SU-DHL-6 (cell line): ENCODE results near the gene EDRF1.

ENCODE experiments used
- H2AFZ ChIP-seq: fragments of 200-600 bp; sonication (generic); 2 replicates; pipeline ENCODE4 v1.6.1; 2014; ENCODE audit warnings: low read depth, mild to moderate bottlenecking, moderate library complexity, mixed read lengths, antibody characterized with exemption, low read length; ENCODE audit not compliant: severe bottlenecking
- H3F3A ChIP-seq: fragments of 200-600 bp; shearing (Covaris generic); 2 replicates; pipeline ENCODE4 v1.6.0; 2016; ENCODE audit warnings: antibody characterized with exemption, mild to moderate bottlenecking; ENCODE audit not compliant: insufficient read depth
- H3K27ac ChIP-seq: fragments of 200-600 bp; sonication (generic); 2 replicates; pipeline ENCODE4 v1.5.1; 2016; ENCODE audit warnings: low read depth, mild to moderate bottlenecking, low read length, moderate library complexity, mixed read lengths
- H3K27me3 ChIP-seq: fragments of 200-600 bp; sonication (generic), shearing (Covaris generic); 2 replicates; pipeline ENCODE4 v1.6.0; 2014; ENCODE audit warnings: mild to moderate bottlenecking, low read length
- H3K36me3 ChIP-seq: fragments of 200-600 bp; sonication (generic); 2 replicates; pipeline ENCODE4 v1.6.1; 2014; ENCODE audit warnings: mild to moderate bottlenecking, low read length, mixed read lengths
- H3K4me2 ChIP-seq: fragments of 300-600, 200-600 bp; shearing (Covaris generic), sonication (generic); 2 replicates; pipeline ENCODE4 v1.6.0; 2014; ENCODE audit warnings: low read length, low read depth, mild to moderate bottlenecking; ENCODE audit not compliant: poor library complexity, severe bottlenecking
- H3K4me3 ChIP-seq: fragments of 200-600 bp; sonication (generic); 2 replicates; pipeline ENCODE4 v1.5.1; 2014; ENCODE audit warnings: antibody characterized with exemption, low read length, mild to moderate bottlenecking, mixed read lengths; ENCODE audit not compliant: insufficient read depth, poor library complexity, severe bottlenecking
- H3K79me2 ChIP-seq: fragments of 200-600 bp; sonication (generic); 2 replicates; pipeline ENCODE4 v1.6.1; 2014; ENCODE audit warnings: mild to moderate bottlenecking, low read length, moderate library complexity; ENCODE audit not compliant: insufficient read depth
- H3K9ac ChIP-seq: fragments of 200-600 bp; sonication (generic); 2 replicates; pipeline ENCODE4 v1.7.0; 2014; ENCODE audit warnings: mild to moderate bottlenecking, low read length
- H3K9me2 ChIP-seq: fragments of 200-600 bp; sonication (generic); replicated peaks from 2 replicates; pipeline ENCODE4 v1.6.1; 2014; ENCODE audit warnings: low read length; ENCODE audit not compliant: insufficient read depth
- H3K9me3 ChIP-seq: fragments of 200-600 bp; sonication (generic); 2 replicates; pipeline ENCODE4 v1.6.1; 2014; ENCODE audit warnings: low read length, mixed read lengths; ENCODE audit not compliant: insufficient read depth
- H4K20me1 ChIP-seq: fragments of 200-600 bp; sonication (generic); 2 replicates; pipeline ENCODE4 v1.6.1; 2014; ENCODE audit warnings: low read depth, mild to moderate bottlenecking, antibody characterized with exemption, low read length, moderate library complexity, mixed read lengths
- CTCF ChIP-seq: fragments of 200-600 bp; sonication (generic); IDR thresholded peaks from one replicate; pipeline ENCODE4 v1.5.1; 2017; ENCODE audit warnings: antibody characterized with exemption, mild to moderate bottlenecking, low read length, moderate library complexity; ENCODE audit not compliant: insufficient read depth, poor library complexity, severe bottlenecking
- EZH2phosphoT487 ChIP-seq: fragments of 200-600 bp; sonication (generic), shearing (Covaris generic); conservative IDR thresholded peaks from 2 replicates; pipeline ENCODE4 v1.6.1; 2018; ENCODE audit warnings: mild to moderate bottlenecking, antibody characterized with exemption, low read length, moderate library complexity, mixed read lengths

The EDRF1 gene

GRCh38 chr10:125795128-125795527 lies 75.6 kb downstream of the EDRF1 start:
- no peaks in the 10 kb centered on the region for H3K27me3 ChIP-seq
- no peak overlapping the region for H3K4me2 ChIP-seq
- TF ChIP-seq EZH2phosphoT487 (no peak), CTCF (no peak)
- H3K9ac ChIP-seq, result no peak overlapping the region
- no peaks in the 10 kb centered on the region for H4K20me1 ChIP-seq
- no peak overlapping the region for H2AFZ ChIP-seq
- H3K4me3 ChIP-seq, result no peak overlapping the region
- no peak overlapping the region for H3K27ac ChIP-seq
- H3F3A ChIP-seq, result no peaks in the 10 kb centered on the region
- H3K9me3 ChIP-seq, result no peaks in the 10 kb centered on the region
- H3K79me2 ChIP-seq, result no peaks in the 10 kb centered on the region
- H3K9me2 ChIP-seq, result no peaks in the 10 kb centered on the region
- no peaks in the 10 kb centered on the region for H3K36me3 ChIP-seq

GRCh38 chr10:125795637-125796190 lies 76.2 kb downstream of the EDRF1 start:
- Histone ChIP-seq H3F3A (no peaks in the 10 kb centered on the region), H3K4me3 (no peak overlapping the region), H3K9ac (no peak overlapping the region), H3K27ac (no peak overlapping the region), H3K79me2 (no peaks in the 10 kb centered on the region), H3K9me3 (no peaks in the 10 kb centered on the region), H4K20me1 (no peaks in the 10 kb centered on the region), H3K36me3 (no peaks in the 10 kb centered on the region), H3K9me2 (no peaks in the 10 kb centered on the region), H3K4me2 (no peak overlapping the region), H2AFZ (no peak overlapping the region), H3K27me3 (no peaks in the 10 kb centered on the region)
- TF ChIP-seq CTCF (no peak), EZH2phosphoT487 (no peak)

- H3K36me3 ChIP-seq, result peaks cover 7% of the 10 kb centered on the region
Measured at GRCh38 chr10:125797424-125797823, 77.9 kb downstream of the EDRF1 start.

More at GRCh38 chr10:125797424-125797823, 77.9 kb downstream of the EDRF1 start:
- H3K9me2 ChIP-seq, result no peaks in the 10 kb centered on the region
- no peak overlapping the region for H3K27ac ChIP-seq
- no peaks in the 10 kb centered on the region for H3K79me2 ChIP-seq
- no peak overlapping the region for H3K9ac ChIP-seq
- H3K9me3 ChIP-seq, result no peaks in the 10 kb centered on the region
- TF ChIP-seq CTCF (no peak), EZH2phosphoT487 (no peak)
- no peaks in the 10 kb centered on the region for H4K20me1 ChIP-seq
- no peaks in the 10 kb centered on the region for H3K27me3 ChIP-seq
- no peak overlapping the region for H3K4me2 ChIP-seq
- no peak overlapping the region for H3K4me3 ChIP-seq
- H2AFZ ChIP-seq, result no peak overlapping the region
- H3F3A ChIP-seq, result no peaks in the 10 kb centered on the region
